GM23338 (cell line): ENCODE data around the gene CAPN8. TPM values are rescaled to one million over a fixed set of nuclear protein-coding genes. Genes with fewer than 3 reads are reported as not detected.

Experiments
- ATAC-seq: fragments of 200-7000 bp; cut with Tn5 transposase; 3 replicates; pipeline ENCODE4 v1.9.1; 2020
- DNase-seq: peaks from one replicate; pipeline ENCODE4 v3.0.0-alpha.2; 2015; ENCODE audit warnings: low spot score
- H2AFZ ChIP-seq: fragments of 200-600 bp; sonication (generic); 2 replicates; pipeline ENCODE4 v1.8.0; 2016; ENCODE audit warnings: antibody characterized with exemption, mild to moderate bottlenecking, moderate library complexity
- H3F3A ChIP-seq: fragments of 200-600 bp; sonication (generic); replicated peaks from 2 replicates; pipeline ENCODE4 v1.8.0; 2017; ENCODE audit warnings: antibody characterized with exemption, mixed run types, low read depth
- H3K27ac ChIP-seq: fragments of 200-600 bp; sonication (generic); 2 replicates; pipeline ENCODE4 v1.6.1; 2016; ENCODE audit warnings: low read depth
- H3K27me3 ChIP-seq: fragments of 200-600 bp; sonication (generic); 2 replicates; pipeline ENCODE4 v1.8.0; 2016; ENCODE audit warnings: mild to moderate bottlenecking, mixed run types, moderate library complexity; ENCODE audit not compliant: insufficient read depth
- H3K36me3 ChIP-seq: fragments of 200-600 bp; sonication (generic); 2 replicates; pipeline ENCODE4 v1.8.0; 2016; ENCODE audit warnings: mild to moderate bottlenecking; ENCODE audit not compliant: insufficient read depth
- H3K4me1 ChIP-seq: fragments of 200-600 bp; sonication (generic); 2 replicates; pipeline ENCODE4 v1.8.0; 2016; ENCODE audit warnings: mild to moderate bottlenecking, moderate library complexity; ENCODE audit not compliant: insufficient read depth
- H3K4me2 ChIP-seq: fragments of 200-600 bp; sonication (generic); 2 replicates; pipeline ENCODE4 v1.7.1; 2017; ENCODE audit warnings: mixed run types
- H3K4me3 ChIP-seq: fragments of 200-600 bp; sonication (generic); 2 replicates; pipeline ENCODE4 v1.6.1; 2016; ENCODE audit warnings: mixed run types
- H3K79me2 ChIP-seq: fragments of 200-600 bp; sonication (generic); replicated peaks from 2 replicates; pipeline ENCODE4 v1.8.0; 2017; ENCODE audit warnings: mild to moderate bottlenecking; ENCODE audit not compliant: insufficient read depth
- H3K9me2 ChIP-seq: fragments of 200-600 bp; sonication (generic); 2 replicates; pipeline ENCODE4 v1.8.0; 2017; ENCODE audit not compliant: insufficient read depth
- H4K20me1 ChIP-seq: fragments of 200-600 bp; sonication (generic); replicated peaks from 2 replicates; pipeline ENCODE4 v1.8.0; 2017; ENCODE audit warnings: mild to moderate bottlenecking; ENCODE audit not compliant: insufficient read depth
- H3K27ac Mint-ChIP-seq: 2 replicates; pipeline ENCODE4 v1.8.0; 2020; ENCODE audit warnings: inconsistent platforms, mild to moderate bottlenecking, moderate library complexity, mixed read lengths
- H3K27me3 Mint-ChIP-seq: 3 replicates; pipeline ENCODE4 v1.8.0; 2022; ENCODE audit warnings: low read depth, mild to moderate bottlenecking, moderate library complexity, mixed read lengths, inconsistent platforms; ENCODE audit not compliant: insufficient read depth, poor library complexity
- H3K36me3 Mint-ChIP-seq: 3 replicates; pipeline ENCODE4 v1.8.0; 2021; ENCODE audit warnings: low read depth, mild to moderate bottlenecking, inconsistent platforms, moderate library complexity, mixed read lengths
- H3K4me1 Mint-ChIP-seq: 3 replicates; pipeline ENCODE4 v1.8.0; 2020; ENCODE audit warnings: mild to moderate bottlenecking, inconsistent platforms, mixed read lengths
- H3K4me3 Mint-ChIP-seq: 3 replicates; pipeline ENCODE4 v1.8.0; 2021; ENCODE audit warnings: moderate library complexity, mild to moderate bottlenecking, inconsistent platforms, mixed read lengths
- H3K9me3 Mint-ChIP-seq: 3 replicates; pipeline ENCODE4 v1.8.0; 2020; ENCODE audit warnings: moderate library complexity, mild to moderate bottlenecking, inconsistent platforms, mixed read lengths
- CREB1 ChIP-seq: fragments of 250-450 bp; sonication (Bioruptor Pico); IDR thresholded peaks from 2 replicates; pipeline ENCODE4 v1.5.0; 2020; ENCODE audit warnings: low read depth, mild to moderate bottlenecking, moderate library complexity
- ETS1 ChIP-seq: IDR thresholded peaks from 2 replicates; pipeline ENCODE4 v1.6.1; 2016; ENCODE audit warnings: antibody characterized with exemption
- EZH2 ChIP-seq: fragments of 200-600 bp; sonication (generic); IDR thresholded peaks from one replicate; pipeline ENCODE4 v1.8.0; 2017; ENCODE audit warnings: antibody characterized with exemption, mild to moderate bottlenecking, low read depth; ENCODE audit not compliant: unreplicated experiment
- EZH2phosphoT487 ChIP-seq: fragments of 200-600 bp; sonication (generic); IDR thresholded peaks from one replicate; pipeline ENCODE4 v1.8.1; 2018; ENCODE audit warnings: antibody characterized with exemption; ENCODE audit not compliant: unreplicated experiment
- JUNB ChIP-seq: IDR thresholded peaks from one replicate; pipeline ENCODE4 v1.6.1; 2016; ENCODE audit warnings: antibody characterized with exemption; ENCODE audit not compliant: unreplicated experiment
- NANOG ChIP-seq: IDR thresholded peaks from 2 replicates; pipeline ENCODE4 v1.6.1; 2016; ENCODE audit warnings: antibody characterized with exemption, borderline replicate concordance
- POLR2AphosphoS5 ChIP-seq: IDR thresholded peaks from 2 replicates; pipeline ENCODE4 v1.6.1; 2016; ENCODE audit warnings: antibody characterized with exemption, low read depth
- REST ChIP-seq: IDR thresholded peaks from one replicate; pipeline ENCODE4 v1.6.1; 2018; ENCODE audit warnings: antibody characterized with exemption; ENCODE audit not compliant: unreplicated experiment
- STAT1 ChIP-seq: IDR thresholded peaks from one replicate; pipeline ENCODE4 v1.6.1; 2016; ENCODE audit warnings: antibody characterized with exemption; ENCODE audit not compliant: unreplicated experiment
- ZNF114 ChIP-seq: fragments of 250-450 bp; sonication (Bioruptor Pico); IDR thresholded peaks from 2 replicates; pipeline ENCODE4 v1.5.0; 2020; ENCODE audit warnings: mild to moderate bottlenecking, moderate library complexity
- ZNF331 ChIP-seq: fragments of 250-450 bp; sonication (Bioruptor Pico); IDR thresholded peaks from 2 replicates; pipeline ENCODE4 v1.5.0; 2020; ENCODE audit warnings: low read depth, mild to moderate bottlenecking, moderate library complexity
- ZNF462 ChIP-seq: fragments of 250-450 bp; sonication (Bioruptor Pico); IDR thresholded peaks from 2 replicates; pipeline ENCODE4 v1.5.0; 2020; ENCODE audit warnings: mild to moderate bottlenecking, moderate library complexity
- polyA plus RNA-seq: library from polyadenylated mRNA; unstranded; fragments of >200 nt; fragmentation: Nextera tagmentation; extraction: Ambion mirVana; gene quantifications from 2 replicates; pipeline ENCODE4 v1.2.1, GENCODE V29; 2016
- total RNA-seq: library from RNA; depleted of rRNA; stranded (reverse); fragments of >200 nt; shearing (Covaris generic); gene quantifications from 2 replicates; pipeline ENCODE4 v1.2.3, GENCODE V29; 2014
- TF ChIP-seq, protein P1 (sequence below), 2 experiments: fragments of 200-600 bp in 1 of 2; sonication (generic) in 1 of 2; conservative IDR thresholded peaks; 2 replicates each; pipeline versions ENCODE4 v1.5.1 to v1.6.1; 2016 to 2017; ENCODE audit warnings: antibody characterized with exemption in 2 of 2, low read depth in 2 of 2, mild to moderate bottlenecking in 2 of 2, moderate library complexity in 1 of 2

The CAPN8 gene
- total and polyA plus RNA-seq, 2 experiments from 2014 or later = not detected

- Histone ChIP-seq H4K20me1 (no peaks in the 10 kb centered on the region), H3K79me2 (no peaks in the 10 kb centered on the region), H3F3A (no peaks in the 10 kb centered on the region), H3K4me1 (peaks cover 11% of the 10 kb centered on the region; the same call in 1 of the 2 replicates), H3K4me2 (no peak overlapping the region), H3K27me3 (no peaks in the 10 kb centered on the region; the same call in 1 of the 2 replicates), H2AFZ (no peak overlapping the region), H3K27ac (no peak overlapping the region), H3K36me3 (no peaks in the 10 kb centered on the region), H3K9me2 (no peaks in the 10 kb centered on the region), H3K4me3 (no peak overlapping the region)
- TF ChIP-seq JUNB (no peak), ZNF114 (CRISPR knock-in tag) (no peak), NANOG (no peak), CREB1 (CRISPR knock-in tag) (no peak), STAT1 (no peak), ZNF462 (no peak), EZH2phosphoT487 (no peak), REST (no peak), EZH2 (no peak), ETS1 (no peak), ZNF331 (CRISPR knock-in tag) (no peak), POLR2AphosphoS5 (no peak)
- TF ChIP-seq, protein P1, sequence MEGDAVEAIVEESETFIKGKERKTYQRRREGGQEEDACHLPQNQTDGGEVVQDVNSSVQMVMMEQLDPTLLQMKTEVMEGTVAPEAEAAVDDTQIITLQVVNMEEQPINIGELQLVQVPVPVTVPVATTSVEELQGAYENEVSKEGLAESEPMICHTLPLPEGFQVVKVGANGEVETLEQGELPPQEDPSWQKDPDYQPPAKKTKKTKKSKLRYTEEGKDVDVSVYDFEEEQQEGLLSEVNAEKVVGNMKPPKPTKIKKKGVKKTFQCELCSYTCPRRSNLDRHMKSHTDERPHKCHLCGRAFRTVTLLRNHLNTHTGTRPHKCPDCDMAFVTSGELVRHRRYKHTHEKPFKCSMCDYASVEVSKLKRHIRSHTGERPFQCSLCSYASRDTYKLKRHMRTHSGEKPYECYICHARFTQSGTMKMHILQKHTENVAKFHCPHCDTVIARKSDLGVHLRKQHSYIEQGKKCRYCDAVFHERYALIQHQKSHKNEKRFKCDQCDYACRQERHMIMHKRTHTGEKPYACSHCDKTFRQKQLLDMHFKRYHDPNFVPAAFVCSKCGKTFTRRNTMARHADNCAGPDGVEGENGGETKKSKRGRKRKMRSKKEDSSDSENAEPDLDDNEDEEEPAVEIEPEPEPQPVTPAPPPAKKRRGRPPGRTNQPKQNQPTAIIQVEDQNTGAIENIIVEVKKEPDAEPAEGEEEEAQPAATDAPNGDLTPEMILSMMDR (conservative IDR thresholded peaks at IDR 0.05; ENCODE audit: low read depth in 2 of 2) = no peak
- H3K27ac Mint-ChIP-seq = no peak overlapping the region
- no peak overlapping the region for H3K4me3 Mint-ChIP-seq
- DNase-seq (no peak), ATAC-seq (no peak)
- H3K4me1 Mint-ChIP-seq = peaks cover 28% of the 10 kb centered on the region
- no peaks in the 10 kb centered on the region; the same call in 2 of the 3 replicates for H3K36me3 Mint-ChIP-seq
- peaks cover 12% of the 10 kb centered on the region for H3K27me3 Mint-ChIP-seq
- no peaks in the 10 kb centered on the region for H3K9me3 Mint-ChIP-seq
Measured at GRCh38 chr1:223704921-223705878, 39.7 kb upstream of the CAPN8 start.
